ENCODE measurements around the gene OR51I2. TPM values are rescaled to one million over a fixed set of nuclear protein-coding genes. Genes with fewer than 3 reads are reported as not detected.

The OR51I2 gene
- polyA plus RNA-seq, 3 donors = not detected

- DNase-seq = no peak
Measured at GRCh38 chr11:5505363-5506048, 56.4 kb downstream of the OR51I2 start.

Other genes with a start within 250 kb of the OR51I2 start
- not detected for gene OR51V1, start 248.6 kb upstream of the OR51I2 start, polyA plus RNA-seq (ENCODE audit: insufficient read length in 3 of 3)
- 100 to 1,000 TPM; 107 to 153 (median 133) TPM for gene HBB, start 222.3 kb upstream of the OR51I2 start, polyA plus RNA-seq (ENCODE audit: insufficient read length in 3 of 3)
- 1 to 10 TPM in 1 of 3 donors, under 1 TPM in 2; 0.68 to 1.1 (median 0.93) TPM for gene HBD, start 214.8 kb upstream of the OR51I2 start, polyA plus RNA-seq (ENCODE audit: insufficient read length in 3 of 3)
- gene HBG1, start 199.5 kb upstream of the OR51I2 start, polyA plus RNA-seq (ENCODE audit: insufficient read length in 3 of 3) = 100 to 1,000 TPM; 482 to 633 (median 588) TPM
- gene HBG2, start 194.5 kb upstream of the OR51I2 start, polyA plus RNA-seq (ENCODE audit: insufficient read length in 3 of 3) = 1,000 to 10,000 TPM; 1,217 to 2,022 (median 1,324) TPM
- 10 to 100 TPM in 1 of 3 donors, 1 to 10 TPM in 2; 2.4 to 10.5 (median 7.1) TPM for gene HBE1, start 179.4 kb upstream of the OR51I2 start, polyA plus RNA-seq (ENCODE audit: insufficient read length in 3 of 3)
- gene OR51B4, start 147.4 kb upstream of the OR51I2 start, polyA plus RNA-seq (ENCODE audit: insufficient read length in 3 of 3) = under 1 TPM; 0.09 to 0.24 (median 0.18) TPM
- not detected for gene OR51B2, start 125.0 kb upstream of the OR51I2 start, polyA plus RNA-seq (ENCODE audit: insufficient read length in 3 of 3)
- gene OR51B5, start 105.8 kb upstream of the OR51I2 start, polyA plus RNA-seq (ENCODE audit: insufficient read length in 3 of 3) = under 1 TPM; 0.32 to 0.59 (median 0.34) TPM
- not detected for gene OR51B6, start 97.8 kb upstream of the OR51I2 start, polyA plus RNA-seq (ENCODE audit: insufficient read length in 3 of 3)
- gene OR51M1, start 65.5 kb upstream of the OR51I2 start, polyA plus RNA-seq (ENCODE audit: insufficient read length in 3 of 3) = under 1 TPM in 2 of 3 donors, not detected in 1; 0.09 to 0.14 TPM
- under 1 TPM in 1 of 3 donors, not detected in 2; 0.16 TPM for gene OR51Q1, start 27.2 kb upstream of the OR51I2 start, polyA plus RNA-seq (ENCODE audit: insufficient read length in 3 of 3)
- gene OR51I1, start 7.8 kb upstream of the OR51I2 start, polyA plus RNA-seq (ENCODE audit: insufficient read length in 3 of 3) = not detected
- not detected for gene OR52D1, start 39.4 kb downstream of the OR51I2 start, polyA plus RNA-seq (ENCODE audit: insufficient read length in 3 of 3)
- not detected for gene UBQLN3, start 60.6 kb downstream of the OR51I2 start, polyA plus RNA-seq (ENCODE audit: insufficient read length in 3 of 3)
- 1 to 10 TPM in 2 of 3 donors, under 1 TPM in 1; 0.51 to 1.2 (median 1.1) TPM for gene UBQLNL, start 67.4 kb downstream of the OR51I2 start, polyA plus RNA-seq (ENCODE audit: insufficient read length in 3 of 3)
- gene OR52H1, start 99.2 kb downstream of the OR51I2 start, polyA plus RNA-seq (ENCODE audit: insufficient read length in 3 of 3) = under 1 TPM in 1 of 3 donors, not detected in 2; 0.17 TPM
- not detected for gene OR52B6, start 131.6 kb downstream of the OR51I2 start, polyA plus RNA-seq (ENCODE audit: insufficient read length in 3 of 3)
- gene TRIM6, start 147.3 kb downstream of the OR51I2 start, polyA plus RNA-seq (ENCODE audit: insufficient read length in 3 of 3) = 10 to 100 TPM; 20.0 to 38.2 (median 27.1) TPM
- gene TRIM34, start 175.7 kb downstream of the OR51I2 start, polyA plus RNA-seq (ENCODE audit: insufficient read length in 3 of 3) = 1 to 10 TPM; 6.7 to 9.0 (median 7.9) TPM
- gene TRIM5, start 235.8 kb downstream of the OR51I2 start, polyA plus RNA-seq (ENCODE audit: insufficient read length in 3 of 3) = 10 to 100 TPM; 34.1 to 51.7 (median 43.5) TPM
- 10 to 100 TPM in 1 of 3 donors, 1 to 10 TPM in 2; 5.3 to 10.8 (median 7.7) TPM for gene TRIM22, start 240.5 kb downstream of the OR51I2 start, polyA plus RNA-seq (ENCODE audit: insufficient read length in 3 of 3)